SK-N-SH (cell line): ENCODE data around the gene GP1BA.

ENCODE experiments used
- CTCF ChIP-seq: fragments of 200-600 bp; sonication (generic); IDR thresholded peaks from 2 replicates; pipeline ENCODE4 v1.6.1; 2017; ENCODE audit warnings: antibody characterized with exemption, mild to moderate bottlenecking, moderate library complexity
- EZH2phosphoT487 ChIP-seq: fragments of 200-600 bp; sonication (generic); IDR thresholded peaks from 2 replicates; pipeline ENCODE4 v1.6.1; 2017; ENCODE audit warnings: low read depth, mixed run types, mild to moderate bottlenecking, antibody characterized with exemption, moderate library complexity, borderline replicate concordance
- GABPA ChIP-seq: IDR thresholded peaks from 2 replicates; pipeline ENCODE4 v1.4.0; 2012; ENCODE audit warnings: low read depth, mild to moderate bottlenecking
- MAX ChIP-seq: IDR thresholded peaks from 2 replicates; pipeline ENCODE4 v1.4.0; 2012; ENCODE audit warnings: low read depth
- MEF2A ChIP-seq: IDR thresholded peaks from 2 replicates; pipeline ENCODE4 v1.4.0; 2012; ENCODE audit warnings: low read depth, borderline replicate concordance
- PBX3 ChIP-seq: IDR thresholded peaks from 2 replicates; pipeline ENCODE4; 2012
- POLR2AphosphoS5 ChIP-seq: IDR thresholded peaks from 2 replicates; pipeline ENCODE4 v1.6.1; 2012; ENCODE audit warnings: low read depth, low read length
- RAD21 ChIP-seq: IDR thresholded peaks from 2 replicates; pipeline ENCODE4 v1.6.1; 2012; ENCODE audit warnings: mild to moderate bottlenecking, low read length
- SIN3A ChIP-seq: IDR thresholded peaks from 2 replicates; pipeline ENCODE4 v1.6.1; 2012; ENCODE audit warnings: low read depth, mild to moderate bottlenecking, low read length, moderate library complexity, borderline replicate concordance
- TAF1 ChIP-seq: IDR thresholded peaks from 2 replicates; pipeline ENCODE4 v1.6.1; 2012; ENCODE audit warnings: low read depth, mild to moderate bottlenecking, low read length, moderate library complexity, borderline replicate concordance
- TCF12 ChIP-seq: IDR thresholded peaks from 2 replicates; pipeline ENCODE4 v1.4.0; 2012
- USF2 ChIP-seq: fragments of 150-350 bp; IDR thresholded peaks from 2 replicates; pipeline ENCODE4 v1.6.1; 2017; ENCODE audit warnings: antibody characterized with exemption, low read length, low read depth, borderline replicate concordance
- YY1 ChIP-seq: IDR thresholded peaks from 2 replicates; pipeline ENCODE4 v1.4.0; 2012; ENCODE audit warnings: low read depth, mild to moderate bottlenecking
- ZBTB33 ChIP-seq: IDR thresholded peaks from 2 replicates; pipeline ENCODE4 v1.4.0; 2012; ENCODE audit warnings: low read depth, borderline replicate concordance

GRCh38 chr17:4940555-4941318 is 8.7 kb downstream of the GP1BA start:
- no peak for TF ChIP-seq PBX3
- TF ChIP-seq CTCF, result no peak
- TF ChIP-seq RAD21, result no peak
- peak; percentile 9 for TF ChIP-seq TAF1
- TF ChIP-seq MEF2A, result no peak
- TF ChIP-seq TCF12, result no peak
- peak; percentile 41; the same call in 1 of the 2 replicates for TF ChIP-seq MAX
- no peak for TF ChIP-seq EZH2phosphoT487
- peak; percentile 44; the same call in 1 of the 2 replicates for TF ChIP-seq POLR2AphosphoS5
- TF ChIP-seq SIN3A, result no peak
- TF ChIP-seq USF2, result no peak
- no peak for TF ChIP-seq ZBTB33
- TF ChIP-seq YY1, result no peak
- TF ChIP-seq GABPA, result peak; percentile 89
